Measurements from ENCODE around the gene ILF2.

Gene ILF2

DNA sequence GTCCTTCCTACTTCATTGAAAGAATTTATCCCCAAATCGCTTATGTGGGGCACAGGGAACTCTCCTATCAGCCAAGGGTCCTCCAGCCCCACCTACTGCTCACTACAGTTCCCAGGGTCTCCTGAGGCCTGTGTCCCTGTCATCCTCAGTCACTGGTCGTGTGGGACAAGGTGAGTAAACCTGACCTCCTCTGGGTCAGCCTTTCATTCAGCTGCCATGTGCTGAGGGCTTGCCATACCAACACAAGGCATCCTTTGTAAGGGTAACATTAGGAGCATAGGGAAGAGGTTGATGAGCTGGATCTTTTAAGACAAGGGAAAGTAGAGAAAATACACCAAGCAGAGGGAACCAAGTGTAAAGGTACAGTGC, 23.5 kb downstream of the ILF2 start:
- TF ChIP-seq, protein P1, sequence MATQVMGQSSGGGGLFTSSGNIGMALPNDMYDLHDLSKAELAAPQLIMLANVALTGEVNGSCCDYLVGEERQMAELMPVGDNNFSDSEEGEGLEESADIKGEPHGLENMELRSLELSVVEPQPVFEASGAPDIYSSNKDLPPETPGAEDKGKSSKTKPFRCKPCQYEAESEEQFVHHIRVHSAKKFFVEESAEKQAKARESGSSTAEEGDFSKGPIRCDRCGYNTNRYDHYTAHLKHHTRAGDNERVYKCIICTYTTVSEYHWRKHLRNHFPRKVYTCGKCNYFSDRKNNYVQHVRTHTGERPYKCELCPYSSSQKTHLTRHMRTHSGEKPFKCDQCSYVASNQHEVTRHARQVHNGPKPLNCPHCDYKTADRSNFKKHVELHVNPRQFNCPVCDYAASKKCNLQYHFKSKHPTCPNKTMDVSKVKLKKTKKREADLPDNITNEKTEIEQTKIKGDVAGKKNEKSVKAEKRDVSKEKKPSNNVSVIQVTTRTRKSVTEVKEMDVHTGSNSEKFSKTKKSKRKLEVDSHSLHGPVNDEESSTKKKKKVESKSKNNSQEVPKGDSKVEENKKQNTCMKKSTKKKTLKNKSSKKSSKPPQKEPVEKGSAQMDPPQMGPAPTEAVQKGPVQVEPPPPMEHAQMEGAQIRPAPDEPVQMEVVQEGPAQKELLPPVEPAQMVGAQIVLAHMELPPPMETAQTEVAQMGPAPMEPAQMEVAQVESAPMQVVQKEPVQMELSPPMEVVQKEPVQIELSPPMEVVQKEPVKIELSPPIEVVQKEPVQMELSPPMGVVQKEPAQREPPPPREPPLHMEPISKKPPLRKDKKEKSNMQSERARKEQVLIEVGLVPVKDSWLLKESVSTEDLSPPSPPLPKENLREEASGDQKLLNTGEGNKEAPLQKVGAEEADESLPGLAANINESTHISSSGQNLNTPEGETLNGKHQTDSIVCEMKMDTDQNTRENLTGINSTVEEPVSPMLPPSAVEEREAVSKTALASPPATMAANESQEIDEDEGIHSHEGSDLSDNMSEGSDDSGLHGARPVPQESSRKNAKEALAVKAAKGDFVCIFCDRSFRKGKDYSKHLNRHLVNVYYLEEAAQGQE (IDR thresholded peaks at IDR 0.05; ENCODE audit: insufficient read depth in 1 of 2, low read depth in 2 of 2, low read length in 2 of 2): no peak
- peak; percentile 56; the same call in 1 of the 2 replicates for TF ChIP-seq POLR2AphosphoS5 (IDR thresholded peaks at IDR 0.05; ENCODE audit: low read depth, low read length)

DNA sequence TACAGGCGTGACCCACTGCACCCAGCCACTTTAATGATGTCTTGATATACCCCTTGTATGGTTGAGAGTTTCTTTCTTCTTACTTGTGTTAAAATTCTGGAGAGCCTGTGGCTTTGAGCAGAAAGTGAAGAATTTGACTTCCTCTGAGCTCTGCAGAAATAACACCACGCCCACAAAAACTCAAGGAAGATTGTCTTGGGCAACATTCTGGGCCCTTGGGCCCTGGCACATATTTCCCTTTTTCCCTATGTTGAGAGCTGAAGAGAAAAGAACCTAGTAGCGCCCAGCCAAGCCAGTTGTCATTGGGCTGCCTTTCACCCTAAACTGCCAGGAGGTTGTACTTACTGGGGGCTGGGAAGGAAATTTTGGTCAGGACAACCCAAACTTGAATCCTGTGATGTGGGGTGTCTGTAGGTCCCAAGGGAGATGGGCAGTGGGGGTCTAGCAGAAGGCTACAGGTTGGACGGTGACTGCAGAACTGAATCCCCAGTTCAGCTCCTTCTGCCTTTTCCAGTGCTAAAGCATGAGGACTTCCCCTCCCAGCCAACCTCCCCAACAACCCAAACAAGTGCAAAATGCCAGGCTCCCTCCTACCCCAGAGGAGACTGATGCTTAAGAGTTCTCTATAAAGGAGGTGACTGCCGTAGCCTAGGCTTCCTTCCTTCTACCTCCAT, 24.0 kb downstream of the ILF2 start:
- TF ChIP-seq, protein P1 (IDR thresholded peaks at IDR 0.05; ENCODE audit: insufficient read depth in 1 of 2, low read depth in 2 of 2, low read length in 2 of 2): no peak
- no peak for TF ChIP-seq FOXP2 (optimal IDR thresholded peaks at IDR 0.05; ENCODE audit: borderline replicate concordance, extremely low read depth, extremely low read length, insufficient read depth)
- no peak; the same call in none of the 2 replicates for TF ChIP-seq POLR2AphosphoS5 (IDR thresholded peaks at IDR 0.05; ENCODE audit: low read depth, low read length)
- no peak for TF ChIP-seq SIN3A (IDR thresholded peaks at IDR 0.05; ENCODE audit: borderline replicate concordance, insufficient read depth, low read length)
- no peak for TF ChIP-seq TAF1 (IDR thresholded peaks at IDR 0.05; ENCODE audit: borderline replicate concordance, insufficient read depth, low read length)

DNA sequence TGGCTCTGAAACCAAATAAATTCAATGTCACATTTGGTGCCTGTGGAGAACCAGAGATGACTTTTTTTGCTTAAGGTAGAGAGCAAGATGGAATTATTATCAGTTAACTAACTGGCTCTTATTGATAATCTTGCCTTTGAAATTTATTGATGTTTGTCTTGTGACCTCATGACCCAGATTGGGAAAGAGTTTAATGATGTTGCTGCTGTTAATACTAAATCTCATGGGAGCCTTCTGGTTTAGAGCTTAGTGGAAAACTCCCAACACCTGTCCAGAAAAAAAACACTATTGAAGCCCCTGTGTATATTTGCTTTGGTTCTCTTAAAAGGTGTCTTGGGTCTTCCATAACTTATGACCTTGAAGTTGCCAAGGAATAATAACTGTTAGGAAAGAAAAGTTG, 27.0 kb downstream of the ILF2 start:
- no peak for TF ChIP-seq FOXP2 (optimal IDR thresholded peaks at IDR 0.05; ENCODE audit: borderline replicate concordance, extremely low read depth, extremely low read length, insufficient read depth)
- no peak for TF ChIP-seq POLR2AphosphoS5 (IDR thresholded peaks at IDR 0.05; ENCODE audit: low read depth, low read length)
- TF ChIP-seq, protein P1 (IDR thresholded peaks at IDR 0.05; ENCODE audit: insufficient read depth in 1 of 2, low read depth in 2 of 2, low read length in 2 of 2): no peak
- no peak for TF ChIP-seq TAF1 (IDR thresholded peaks at IDR 0.05; ENCODE audit: borderline replicate concordance, insufficient read depth, low read length)
- no peak for TF ChIP-seq SIN3A (IDR thresholded peaks at IDR 0.05; ENCODE audit: borderline replicate concordance, insufficient read depth, low read length)

DNA sequence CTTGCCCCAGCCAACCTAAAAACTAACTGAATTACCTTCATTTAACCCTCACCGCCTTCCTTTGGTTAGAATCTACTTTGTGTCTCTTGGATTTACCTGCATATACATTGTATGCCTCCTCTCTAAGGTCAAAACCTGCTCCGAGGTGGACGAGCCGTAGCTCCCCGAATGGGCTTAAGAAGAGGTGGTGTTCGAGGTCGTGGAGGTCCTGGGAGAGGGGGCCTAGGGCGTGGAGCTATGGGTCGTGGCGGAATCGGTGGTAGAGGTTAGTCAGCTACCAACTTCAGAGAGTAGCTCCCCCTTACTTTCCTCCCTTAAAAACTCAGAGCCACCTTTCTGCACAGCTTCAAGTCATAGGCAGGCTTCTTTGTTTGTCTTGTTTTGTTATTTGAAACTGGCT, 27.7 kb downstream of the ILF2 start:
- TF ChIP-seq, protein P1 (IDR thresholded peaks at IDR 0.05; ENCODE audit: insufficient read depth in 1 of 2, low read depth in 2 of 2, low read length in 2 of 2): no peak
- TF ChIP-seq SIN3A (IDR thresholded peaks at IDR 0.05; ENCODE audit: borderline replicate concordance, insufficient read depth, low read length): no peak
- TF ChIP-seq POLR2AphosphoS5 (IDR thresholded peaks at IDR 0.05; ENCODE audit: low read depth, low read length): no peak
- no peak for TF ChIP-seq TAF1 (IDR thresholded peaks at IDR 0.05; ENCODE audit: borderline replicate concordance, insufficient read depth, low read length)
- TF ChIP-seq FOXP2 (optimal IDR thresholded peaks at IDR 0.05; ENCODE audit: borderline replicate concordance, extremely low read depth, extremely low read length, insufficient read depth): no peak

DNA sequence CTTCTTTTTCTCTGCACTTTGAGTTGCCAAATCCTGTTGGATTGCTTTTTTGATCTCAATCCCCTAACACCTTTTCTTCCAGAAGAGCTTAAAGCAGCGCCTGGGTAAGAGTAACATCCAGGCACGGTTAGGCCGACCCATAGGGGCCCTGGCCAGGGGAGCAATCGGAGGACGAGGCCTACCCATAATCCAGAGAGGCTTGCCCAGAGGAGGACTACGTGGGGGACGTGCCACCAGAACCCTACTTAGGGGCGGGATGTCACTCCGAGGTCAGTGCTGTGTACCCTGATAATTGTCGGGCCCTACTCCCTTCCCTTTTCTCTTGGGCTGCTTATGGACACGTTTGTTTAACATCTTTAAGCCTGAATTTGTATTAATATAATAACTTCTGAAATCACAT, 28.6 kb downstream of the ILF2 start:
- no peak for TF ChIP-seq SIN3A (IDR thresholded peaks at IDR 0.05; ENCODE audit: borderline replicate concordance, insufficient read depth, low read length)
- no peak for TF ChIP-seq TAF1 (IDR thresholded peaks at IDR 0.05; ENCODE audit: borderline replicate concordance, insufficient read depth, low read length)
